GM12874 (cell line): ENCODE results near the gene CD4.

ENCODE experiments used
- TF ChIP-seq, protein P1 (sequence below): IDR thresholded peaks from 2 replicates; pipeline ENCODE4 v1.5.1; 2011; ENCODE audit warnings: low read depth, mild to moderate bottlenecking, control low read depth, low read length, moderate library complexity; ENCODE audit not compliant: insufficient read depth

CD4 gene

GRCh38 chr12:6788972-6789924, at the start of gene CD4:
CD4 (plus strand) TSS chr12:6789528; CDS start chr12:6800139, 10,611 bp downstream.
- TF ChIP-seq, protein P1, sequence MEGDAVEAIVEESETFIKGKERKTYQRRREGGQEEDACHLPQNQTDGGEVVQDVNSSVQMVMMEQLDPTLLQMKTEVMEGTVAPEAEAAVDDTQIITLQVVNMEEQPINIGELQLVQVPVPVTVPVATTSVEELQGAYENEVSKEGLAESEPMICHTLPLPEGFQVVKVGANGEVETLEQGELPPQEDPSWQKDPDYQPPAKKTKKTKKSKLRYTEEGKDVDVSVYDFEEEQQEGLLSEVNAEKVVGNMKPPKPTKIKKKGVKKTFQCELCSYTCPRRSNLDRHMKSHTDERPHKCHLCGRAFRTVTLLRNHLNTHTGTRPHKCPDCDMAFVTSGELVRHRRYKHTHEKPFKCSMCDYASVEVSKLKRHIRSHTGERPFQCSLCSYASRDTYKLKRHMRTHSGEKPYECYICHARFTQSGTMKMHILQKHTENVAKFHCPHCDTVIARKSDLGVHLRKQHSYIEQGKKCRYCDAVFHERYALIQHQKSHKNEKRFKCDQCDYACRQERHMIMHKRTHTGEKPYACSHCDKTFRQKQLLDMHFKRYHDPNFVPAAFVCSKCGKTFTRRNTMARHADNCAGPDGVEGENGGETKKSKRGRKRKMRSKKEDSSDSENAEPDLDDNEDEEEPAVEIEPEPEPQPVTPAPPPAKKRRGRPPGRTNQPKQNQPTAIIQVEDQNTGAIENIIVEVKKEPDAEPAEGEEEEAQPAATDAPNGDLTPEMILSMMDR: no peak

GRCh38 chr12:6742834-6743233, 46.5 kb upstream of the CD4 start:
- TF ChIP-seq, protein P1: no peak

DNA sequence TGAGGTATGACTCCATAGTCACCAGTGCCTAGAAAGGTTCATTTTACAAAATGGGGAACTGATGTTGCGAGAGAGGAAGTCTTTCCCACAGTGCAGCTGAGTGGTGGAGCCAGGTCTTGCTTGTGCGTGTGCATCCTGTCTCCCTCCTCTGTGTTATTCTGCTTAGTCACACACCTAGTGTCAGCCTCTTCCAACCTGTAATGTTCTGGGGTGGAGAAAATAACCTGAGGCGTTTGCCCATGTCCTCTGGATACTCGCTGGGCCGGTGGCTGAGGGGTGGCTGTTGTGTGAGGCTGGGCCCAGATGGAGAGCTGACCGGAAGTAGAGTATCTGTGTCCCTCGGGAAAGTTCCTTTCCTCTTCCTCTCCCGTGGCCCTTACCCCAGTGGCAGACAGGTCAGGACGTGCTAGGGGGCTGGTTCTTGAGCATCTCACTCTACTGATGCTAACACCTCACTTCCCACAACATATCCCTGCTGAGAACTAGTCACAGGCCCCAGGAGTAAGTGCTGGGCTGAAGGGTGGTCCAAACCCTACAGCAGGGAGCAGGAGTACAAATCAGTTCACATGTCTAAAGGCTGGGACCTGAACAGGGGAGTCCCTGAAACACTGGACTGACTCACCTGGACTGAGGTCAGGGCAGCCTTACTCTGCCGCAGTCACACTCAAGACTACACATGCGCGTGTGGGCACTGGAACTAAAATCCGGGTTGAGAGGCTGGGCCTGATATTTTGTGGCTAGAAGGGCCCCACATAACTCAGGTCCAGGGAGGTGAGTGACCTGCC, 43.4 kb upstream of the CD4 start:
- TF ChIP-seq, protein P1: no peak

GRCh38 chr12:6747216-6747615, 42.1 kb upstream of the CD4 start:
- TF ChIP-seq, protein P1: no peak

- TF ChIP-seq, protein P1: no peak
These were observed 40.6 kb upstream of the CD4 start for GRCh38 chr12:6748761-6749160.

DNA sequence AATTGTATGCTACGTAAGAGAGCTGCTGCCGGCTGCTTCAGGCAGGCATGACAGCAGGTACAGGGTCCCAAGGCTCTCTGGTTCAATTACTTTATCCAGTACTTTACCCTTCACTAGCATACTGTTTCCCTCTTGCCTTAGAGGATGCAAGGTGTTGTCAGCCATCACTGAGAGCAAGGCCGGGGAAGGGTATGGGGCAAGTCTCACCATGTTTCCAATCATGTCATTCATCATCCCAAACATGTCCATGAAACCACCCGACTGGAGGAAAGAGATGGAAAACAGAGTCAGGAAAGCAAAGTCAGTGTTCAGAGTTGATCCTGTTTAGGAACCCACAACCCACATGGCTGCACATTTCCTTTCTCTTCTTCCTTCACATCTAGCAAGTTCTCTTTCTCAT, 38.8 kb upstream of the CD4 start:
- TF ChIP-seq, protein P1: no peak

- TF ChIP-seq, protein P1: no peak
These were observed 37.6 kb upstream of the CD4 start for GRCh38 chr12:6751767-6752166.
